ENCODE measurements around the gene ZNF282.

- TF ChIP-seq, protein P1, sequence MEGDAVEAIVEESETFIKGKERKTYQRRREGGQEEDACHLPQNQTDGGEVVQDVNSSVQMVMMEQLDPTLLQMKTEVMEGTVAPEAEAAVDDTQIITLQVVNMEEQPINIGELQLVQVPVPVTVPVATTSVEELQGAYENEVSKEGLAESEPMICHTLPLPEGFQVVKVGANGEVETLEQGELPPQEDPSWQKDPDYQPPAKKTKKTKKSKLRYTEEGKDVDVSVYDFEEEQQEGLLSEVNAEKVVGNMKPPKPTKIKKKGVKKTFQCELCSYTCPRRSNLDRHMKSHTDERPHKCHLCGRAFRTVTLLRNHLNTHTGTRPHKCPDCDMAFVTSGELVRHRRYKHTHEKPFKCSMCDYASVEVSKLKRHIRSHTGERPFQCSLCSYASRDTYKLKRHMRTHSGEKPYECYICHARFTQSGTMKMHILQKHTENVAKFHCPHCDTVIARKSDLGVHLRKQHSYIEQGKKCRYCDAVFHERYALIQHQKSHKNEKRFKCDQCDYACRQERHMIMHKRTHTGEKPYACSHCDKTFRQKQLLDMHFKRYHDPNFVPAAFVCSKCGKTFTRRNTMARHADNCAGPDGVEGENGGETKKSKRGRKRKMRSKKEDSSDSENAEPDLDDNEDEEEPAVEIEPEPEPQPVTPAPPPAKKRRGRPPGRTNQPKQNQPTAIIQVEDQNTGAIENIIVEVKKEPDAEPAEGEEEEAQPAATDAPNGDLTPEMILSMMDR (conservative IDR thresholded peaks at IDR 0.05), result no peak
- TF ChIP-seq ZFX (IDR thresholded peaks at IDR 0.05), result no peak
These were observed 29.2 kb upstream of the ZNF282 start for GRCh38 chr7:149166142-149166541.
